ENCODE measurements around the gene HSD11B2.
A peak's percentile ranks its signal among the peaks of the same experiment; 100 is the strongest.

Gene HSD11B2

GRCh38 chr16:67457611-67458010 lies 26.7 kb downstream of the HSD11B2 start:
- no peak for FAIRE-seq

GRCh38 chr16:67458121-67458641 lies 27.3 kb downstream of the HSD11B2 start:
- no peak for FAIRE-seq

- no peak for FAIRE-seq
Observed at GRCh38 chr16:67459066-67459860, 28.3 kb downstream of the HSD11B2 start.

GRCh38 chr16:67459861-67460150 lies 28.9 kb downstream of the HSD11B2 start:
- FAIRE-seq = no peak

GRCh38 chr16:67460168-67460567 lies 29.2 kb downstream of the HSD11B2 start:
- no peak for FAIRE-seq

GRCh38 chr16:67460961-67461360 lies 30.0 kb downstream of the HSD11B2 start:
- no peak for FAIRE-seq

- FAIRE-seq = no peak
Observed at GRCh38 chr16:67461600-67462278, 30.8 kb downstream of the HSD11B2 start.

- FAIRE-seq = no peak
Observed at GRCh38 chr16:67462279-67462655, 31.3 kb downstream of the HSD11B2 start.

GRCh38 chr16:67463059-67463458 lies 32.1 kb downstream of the HSD11B2 start:
- FAIRE-seq = no peak

GRCh38 chr16:67463691-67464090 lies 32.8 kb downstream of the HSD11B2 start:
- FAIRE-seq = no peak

- no peak for FAIRE-seq
Observed at GRCh38 chr16:67464565-67464964, 33.6 kb downstream of the HSD11B2 start.

GRCh38 chr16:67466581-67466980 lies 35.7 kb downstream of the HSD11B2 start:
- no peak for FAIRE-seq

GRCh38 chr16:67468731-67469130 lies 37.8 kb downstream of the HSD11B2 start:
- FAIRE-seq = no peak

GRCh38 chr16:67470359-67470758 lies 39.4 kb downstream of the HSD11B2 start:
- FAIRE-seq = no peak

GRCh38 chr16:67471758-67472384 lies 41.0 kb downstream of the HSD11B2 start:
- FAIRE-seq = no peak

GRCh38 chr16:67474551-67475455 lies 43.9 kb downstream of the HSD11B2 start:
- FAIRE-seq = no peak

- no peak for FAIRE-seq
Observed at GRCh38 chr16:67477960-67478554, 47.1 kb downstream of the HSD11B2 start.

- peak; percentile 48 for FAIRE-seq
Observed at GRCh38 chr16:67480833-67481560, 50.1 kb downstream of the HSD11B2 start, which contains the start of gene ATP6V0D1. ATP6V0D1 (minus strand) TSS chr16:67481157; CDS start chr16:67481086, 71 bp downstream.

- FAIRE-seq = no peak
Observed at GRCh38 chr16:67481561-67482232, 50.8 kb downstream of the HSD11B2 start.

- no peak for FAIRE-seq
Observed at GRCh38 chr16:67482233-67482924, 51.5 kb downstream of the HSD11B2 start.

Measured in A204.1 (cell line).